GM19238 (cell line): Measurements from ENCODE around the gene CAB39.

ENCODE experiments used
- DNase-seq: peaks from one replicate; pipeline ENCODE4 v3.0.0; 2011; ENCODE audit warnings: low spot score; ENCODE audit not compliant: insufficient read length

CAB39 gene

GRCh38 chr2:230749111-230749510 lies 36.5 kb downstream of the CAB39 start:
- no peak for DNase-seq

GRCh38 chr2:230751062-230751461 lies 38.4 kb downstream of the CAB39 start:
- DNase-seq = no peak

- DNase-seq = no peak
These were observed 41.6 kb downstream of the CAB39 start for GRCh38 chr2:230754200-230754599.

GRCh38 chr2:230757476-230757875 lies 44.8 kb downstream of the CAB39 start:
- no peak for DNase-seq

- no peak for DNase-seq
These were observed 46.2 kb downstream of the CAB39 start for GRCh38 chr2:230758566-230759480.

- no peak for DNase-seq
These were observed 47.0 kb downstream of the CAB39 start for GRCh38 chr2:230759481-230760167.

- DNase-seq = no peak
These were observed 49.1 kb downstream of the CAB39 start for GRCh38 chr2:230761704-230762103.

GRCh38 chr2:230762317-230762896 lies 49.8 kb downstream of the CAB39 start:
- no peak for DNase-seq

- DNase-seq = no peak
These were observed 51.7 kb downstream of the CAB39 start for GRCh38 chr2:230764346-230764745.

GRCh38 chr2:230765611-230766300 lies 53.1 kb downstream of the CAB39 start:
- no peak for DNase-seq

GRCh38 chr2:230767862-230768388 lies 55.3 kb downstream of the CAB39 start:
- DNase-seq = no peak

GRCh38 chr2:230770804-230771203 lies 58.2 kb downstream of the CAB39 start:
- DNase-seq = no peak

GRCh38 chr2:230772156-230772555 lies 59.5 kb downstream of the CAB39 start:
- no peak for DNase-seq

- DNase-seq = no peak
These were observed 60.6 kb downstream of the CAB39 start for GRCh38 chr2:230773039-230773773.

GRCh38 chr2:230774348-230774951 lies 61.8 kb downstream of the CAB39 start:
- DNase-seq = no peak

GRCh38 chr2:230775737-230776136 lies 63.1 kb downstream of the CAB39 start:
- no peak for DNase-seq

- DNase-seq = no peak
These were observed 65.1 kb downstream of the CAB39 start for GRCh38 chr2:230777721-230778120.

- DNase-seq = no peak
These were observed 65.9 kb downstream of the CAB39 start for GRCh38 chr2:230778350-230779063.

GRCh38 chr2:230779126-230779525 lies 66.5 kb downstream of the CAB39 start:
- no peak for DNase-seq

- no peak for DNase-seq
These were observed 67.0 kb downstream of the CAB39 start for GRCh38 chr2:230779607-230780006.
